Neuron (in vitro differentiated cells): ENCODE measurements around the gene C2orf49.
A peak's percentile ranks its signal among the peaks of the same experiment; 100 is the strongest.
"Not testable (repeated sequence)": the region's sequence is repeated elsewhere in the genome, so short reads cannot be mapped to it uniquely, and the experiment has no call there.

ENCODE experiments used
- H2AFZ ChIP-seq: one replicate; pipeline ENCODE4 v1.6.1; 2013; ENCODE audit warnings: low read depth, mild to moderate bottlenecking, inconsistent platforms, low read length, moderate library complexity
- H3K27me3 ChIP-seq: one replicate; pipeline ENCODE4 v1.6.1; 2013; ENCODE audit warnings: low read length; ENCODE audit not compliant: insufficient read depth
- H3K36me3 ChIP-seq: one replicate; pipeline ENCODE4 v1.6.1; 2013; ENCODE audit warnings: low read length; ENCODE audit not compliant: insufficient read depth
- H3K4me1 ChIP-seq: one replicate; pipeline ENCODE4 v1.6.1; 2013; ENCODE audit warnings: low read length; ENCODE audit not compliant: insufficient read depth
- H3K4me3 ChIP-seq: 2 replicates; pipeline ENCODE4 v1.5.1; 2013; ENCODE audit warnings: mild to moderate bottlenecking, low read length, moderate library complexity
- H3K9me3 ChIP-seq: one replicate; pipeline ENCODE4 v1.6.1; 2013; ENCODE audit warnings: low read length

The C2orf49 gene

GRCh38 chr2:105327271-105327670 is 10.1 kb upstream of the C2orf49 start:
- peaks cover 16% of the 10 kb centered on the region for H3K4me1 ChIP-seq
- H3K9me3 ChIP-seq, H3K36me3 ChIP-seq, H3K4me3 ChIP-seq, H2AFZ ChIP-seq, H3K27me3 ChIP-seq: not testable (repeated sequence)

DNA sequence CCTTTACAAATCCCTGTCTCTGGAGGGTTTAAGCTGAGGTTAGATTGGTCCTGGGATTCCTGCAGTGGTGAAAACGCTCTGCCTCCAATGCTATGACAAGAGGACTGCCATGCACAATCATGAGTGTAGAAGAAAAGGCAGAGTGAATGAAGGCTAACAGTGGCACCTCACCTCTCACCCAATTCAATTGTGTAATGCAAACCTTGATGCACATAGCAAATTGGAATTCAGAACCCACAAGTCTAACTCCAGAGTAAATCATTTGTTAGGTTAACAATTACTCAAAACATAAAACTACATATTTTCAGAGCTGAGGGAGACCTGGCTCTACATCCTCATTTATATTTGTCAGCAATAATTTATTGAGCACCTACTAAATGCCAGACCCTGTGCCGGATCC is 9.7 kb upstream of the C2orf49 start:
- H3K27me3 ChIP-seq: no peaks in the 10 kb centered on the region
- peaks cover 16% of the 10 kb centered on the region for H3K4me1 ChIP-seq
- no peak overlapping the region for H3K4me3 ChIP-seq
- H3K9me3 ChIP-seq: no peaks in the 10 kb centered on the region
- H2AFZ ChIP-seq: no peak overlapping the region
- no peaks in the 10 kb centered on the region for H3K36me3 ChIP-seq

GRCh38 chr2:105328281-105329196 is 8.8 kb upstream of the C2orf49 start:
- Histone ChIP-seq H3K4me3 (peak overlapping the region; percentile 70), H3K36me3 (no peaks in the 10 kb centered on the region), H3K4me1 (peaks cover 16% of the 10 kb centered on the region), H3K27me3 (no peaks in the 10 kb centered on the region), H2AFZ (peak overlapping the region; percentile 1), H3K9me3 (no peaks in the 10 kb centered on the region)

GRCh38 chr2:105329197-105329554 is 8.2 kb upstream of the C2orf49 start:
- H3K27me3 ChIP-seq: no peaks in the 10 kb centered on the region
- H3K4me3 ChIP-seq: peak overlapping the region; percentile 70
- peak overlapping the region; percentile 1 for H2AFZ ChIP-seq
- H3K9me3 ChIP-seq: no peaks in the 10 kb centered on the region
- H3K36me3 ChIP-seq: peaks cover 2% of the 10 kb centered on the region
- H3K4me1 ChIP-seq: peaks cover 16% of the 10 kb centered on the region

DNA sequence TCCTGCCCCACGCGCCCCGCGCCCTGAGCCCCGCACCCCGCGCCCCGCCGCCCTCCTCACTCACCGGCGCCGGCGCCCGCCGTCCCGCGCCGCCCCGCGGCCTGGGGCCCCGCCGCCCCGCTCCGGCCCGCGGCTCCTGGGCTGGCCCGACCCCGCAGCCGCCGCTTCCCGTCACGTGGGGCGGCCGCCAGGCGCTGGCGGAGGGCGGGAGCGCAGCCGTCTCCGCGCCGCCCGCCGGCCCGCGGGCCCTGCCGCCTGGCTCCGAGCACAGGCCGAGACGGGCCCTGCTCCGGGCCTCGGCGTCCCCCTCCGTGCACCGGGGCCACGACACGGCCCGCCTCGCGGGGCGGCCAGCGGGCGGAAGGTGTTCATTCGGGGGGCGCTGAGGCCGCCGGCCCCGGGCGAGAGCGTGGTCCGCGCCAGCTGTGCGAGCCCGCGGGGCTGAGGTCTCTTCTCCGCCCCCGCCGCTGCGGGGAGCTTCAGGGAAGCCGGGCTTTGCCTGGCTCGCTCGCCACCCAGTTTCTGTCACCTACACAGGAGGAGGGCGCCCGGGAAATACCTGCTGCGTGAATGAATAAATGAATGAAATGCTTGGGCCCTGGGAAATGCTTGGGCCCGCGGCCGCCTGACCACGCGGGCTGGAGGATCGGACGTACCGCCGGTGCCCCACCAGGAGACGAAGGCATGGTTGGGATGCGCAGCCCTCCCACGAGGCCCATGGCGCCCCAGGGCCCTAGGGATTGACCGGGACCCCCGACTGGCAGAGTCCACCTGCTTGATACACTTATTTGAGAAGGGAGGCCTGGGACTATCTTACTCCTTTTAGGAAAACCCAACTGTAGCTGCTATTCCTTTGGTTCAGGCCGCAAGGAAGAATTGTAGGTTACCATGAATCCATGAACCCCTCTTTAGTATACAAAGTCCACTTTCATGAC is 7.5 kb upstream of the C2orf49 start, which contains the start of gene TGFBRAP1:
Gene TGFBRAP1, minus strand, starts transcription at position 175 of the 935 bp plus-strand sequence. CDS start 21,434 bp downstream, outside the sequence.
- Histone ChIP-seq H3K9me3 (no peaks in the 10 kb centered on the region), H2AFZ (peak within 1 kb of the TSS; percentile 77), H3K4me1 (peaks cover 16% of the 10 kb centered on the region), H3K4me3 (peak within 1 kb of the TSS; percentile 70), H3K36me3 (peaks cover 7% of the 10 kb centered on the region), H3K27me3 (no peaks in the 10 kb centered on the region)

- no peaks in the 10 kb centered on the region for H3K27me3 ChIP-seq
- peaks cover 16% of the 10 kb centered on the region for H3K4me1 ChIP-seq
- H3K36me3 ChIP-seq: peaks cover 7% of the 10 kb centered on the region
- H2AFZ ChIP-seq: no peak overlapping the region
- H3K4me3 ChIP-seq: no peak overlapping the region
- H3K9me3 ChIP-seq: no peaks in the 10 kb centered on the region
These were observed 6.5 kb upstream of the C2orf49 start for GRCh38 chr2:105330681-105331375.

- peaks cover 7% of the 10 kb centered on the region for H3K36me3 ChIP-seq
- no peak overlapping the region for H2AFZ ChIP-seq
- no peak overlapping the region for H3K4me3 ChIP-seq
- peaks cover 22% of the 10 kb centered on the region for H3K4me1 ChIP-seq
- no peaks in the 10 kb centered on the region for H3K9me3 ChIP-seq
- no peaks in the 10 kb centered on the region for H3K27me3 ChIP-seq
These were observed 3.1 kb upstream of the C2orf49 start for GRCh38 chr2:105334211-105334610.

DNA sequence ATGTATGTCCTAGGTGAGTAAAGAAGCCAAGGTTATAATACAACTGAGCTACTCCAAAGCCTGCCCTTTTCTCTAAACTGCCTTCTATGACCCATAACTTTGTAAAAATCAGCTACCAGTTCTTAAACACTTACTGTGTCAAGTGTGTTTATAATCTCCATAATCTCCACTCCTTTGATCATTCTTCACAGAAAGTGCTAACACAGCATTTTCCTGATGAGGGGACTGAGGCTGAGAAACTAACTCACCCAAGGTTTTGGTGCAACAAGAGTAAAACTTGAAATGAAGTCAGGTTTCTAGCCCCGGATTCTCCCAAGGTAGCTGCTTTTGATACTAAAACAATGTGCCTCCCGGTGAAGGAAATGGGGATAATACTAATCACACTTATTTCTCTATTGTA is 1.9 kb upstream of the C2orf49 start:
- no peak overlapping the region for H3K4me3 ChIP-seq
- H3K4me1 ChIP-seq: peaks cover 17% of the 10 kb centered on the region
- no peak overlapping the region for H2AFZ ChIP-seq
- peaks cover 13% of the 10 kb centered on the region for H3K36me3 ChIP-seq
- no peaks in the 10 kb centered on the region for H3K27me3 ChIP-seq
- H3K9me3 ChIP-seq: no peaks in the 10 kb centered on the region

DNA sequence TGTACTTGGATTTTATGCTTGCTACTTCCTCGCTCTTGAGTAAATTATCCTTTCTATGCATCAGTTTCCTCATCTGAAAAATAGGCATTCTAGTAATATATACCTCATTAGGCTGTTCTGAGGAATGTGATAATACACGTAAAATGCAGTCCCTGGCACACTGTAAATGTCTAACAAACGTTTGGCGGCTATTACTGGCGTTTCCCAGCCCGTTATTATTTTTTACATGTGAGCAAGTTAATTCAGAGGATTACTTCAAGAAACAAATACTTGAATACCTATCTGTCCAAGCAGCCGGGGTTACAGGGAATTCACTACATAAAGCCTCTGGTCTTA is 586 bp upstream of the C2orf49 start:
- Histone ChIP-seq H3K27me3 (no peaks in the 10 kb centered on the region), H2AFZ (peak overlapping the region; percentile 85), H3K4me3 (peak overlapping the region; percentile 97), H3K9me3 (no peaks in the 10 kb centered on the region), H3K4me1 (peaks cover 14% of the 10 kb centered on the region), H3K36me3 (peaks cover 25% of the 10 kb centered on the region)

DNA sequence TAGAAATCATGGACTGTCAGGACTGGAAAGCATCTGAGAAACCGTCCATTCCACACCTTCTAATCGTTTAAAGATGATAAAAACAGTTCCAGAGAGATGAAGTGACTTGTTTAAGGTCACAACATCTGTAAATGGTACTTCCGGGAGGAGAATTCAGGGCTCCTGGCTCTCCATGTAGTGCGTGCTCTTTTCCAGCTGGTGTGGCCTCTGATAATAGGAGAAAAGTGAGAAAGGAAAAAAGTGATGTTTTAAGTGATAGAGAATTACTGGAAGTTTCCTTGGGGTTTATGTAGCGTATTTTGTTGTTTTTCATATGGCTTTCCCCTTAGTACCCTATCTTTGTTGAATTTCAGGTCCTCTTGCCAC is 663 bp downstream of the C2orf49 start:
- Histone ChIP-seq H3K4me1 (peaks cover 14% of the 10 kb centered on the region), H2AFZ (no peak overlapping the region), H3K27me3 (no peaks in the 10 kb centered on the region), H3K4me3 (peak overlapping the region; percentile 97), H3K36me3 (peaks cover 31% of the 10 kb centered on the region), H3K9me3 (no peaks in the 10 kb centered on the region)

GRCh38 chr2:105339414-105339813 is 2.1 kb downstream of the C2orf49 start:
- Histone ChIP-seq H3K9me3 (no peaks in the 10 kb centered on the region), H3K4me3 (peak overlapping the region; percentile 97), H3K4me1 (peaks cover 14% of the 10 kb centered on the region)

DNA sequence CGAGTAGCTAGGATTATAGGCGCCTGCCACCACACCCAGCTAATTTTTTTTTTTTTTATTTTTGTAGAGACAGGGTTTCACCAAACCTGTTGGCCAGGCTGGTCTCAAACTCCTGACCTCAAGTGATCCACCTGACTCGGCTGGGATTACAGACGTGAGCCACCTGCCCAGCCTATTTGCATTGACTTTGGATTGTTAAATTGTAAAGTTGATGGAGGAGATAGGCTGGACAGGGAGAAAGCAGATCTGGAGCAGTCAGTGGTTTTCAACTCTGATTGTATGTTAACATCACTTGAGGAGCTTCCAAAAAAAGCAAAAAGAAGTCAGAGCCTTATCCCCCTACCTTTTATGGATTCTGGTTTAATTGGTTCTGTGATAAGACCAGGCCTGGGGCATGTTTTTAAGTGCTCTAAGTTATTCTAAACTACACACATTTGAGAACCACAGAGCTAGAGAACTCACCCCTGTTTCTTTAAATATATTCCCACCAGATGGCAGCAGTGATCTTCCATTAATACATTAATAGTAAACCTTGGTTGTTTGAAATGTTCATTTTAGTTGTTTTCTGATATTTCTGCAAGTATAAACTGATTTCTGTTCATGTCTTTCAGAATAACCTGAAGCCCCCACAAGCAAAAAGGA is 7.5 kb downstream of the C2orf49 start:
- H3K36me3 ChIP-seq: peaks cover 81% of the 10 kb centered on the region
- no peak overlapping the region for H2AFZ ChIP-seq
- no peak overlapping the region for H3K4me3 ChIP-seq
- no peaks in the 10 kb centered on the region for H3K4me1 ChIP-seq
- H3K9me3 ChIP-seq: no peaks in the 10 kb centered on the region
- H3K27me3 ChIP-seq: no peaks in the 10 kb centered on the region

More at GRCh38 chr2:105339414-105339813, 2.1 kb downstream of the C2orf49 start:
- no peaks in the 10 kb centered on the region for H3K27me3 ChIP-seq
- H2AFZ ChIP-seq: no peak overlapping the region
- H3K36me3 ChIP-seq: peaks cover 39% of the 10 kb centered on the region
